Neutrophil (primary cell): ENCODE results near the gene ERG28.

ENCODE experiments used
- H3K27ac ChIP-seq: fragments of 200-600 bp; sonication (generic); 2 replicates; pipeline ENCODE4 v1.5.1; 2016; ENCODE audit warnings: mild to moderate bottlenecking, moderate library complexity
- H3K27me3 ChIP-seq: fragments of 200-600 bp; sonication (generic); 2 replicates; pipeline ENCODE4 v1.6.0; 2016; ENCODE audit warnings: mild to moderate bottlenecking
- H3K36me3 ChIP-seq: fragments of 200-600 bp; sonication (generic); 2 replicates; pipeline ENCODE4 v1.5.1; 2017
- H3K4me1 ChIP-seq, 2 experiments: fragments of 200-600 bp in 1 of 2; sonication (generic) in 1 of 2; 1 replicate in 1 of 2; 2 replicates in 1 of 2; pipeline versions ENCODE4 v1.5.1 to v1.6.1; 2013 to 2016; ENCODE audit warnings: low read depth in 1 of 2, low read length in 1 of 2, mild to moderate bottlenecking in 1 of 2, moderate library complexity in 1 of 2; ENCODE audit not compliant: control insufficient read depth in 1 of 2, insufficient read depth in 1 of 2
- H3K4me3 ChIP-seq, 2 experiments: fragments of 200-600 bp in 1 of 2; sonication (generic) in 1 of 2; 1 replicate in 1 of 2; 2 replicates in 1 of 2; pipeline ENCODE4 v1.5.1; 2013 to 2016; ENCODE audit warnings: low read depth in 1 of 2, low read length in 1 of 2, mild to moderate bottlenecking in 1 of 2, moderate library complexity in 1 of 2
- H3K9me3 ChIP-seq: fragments of 200-600 bp; sonication (generic); 2 replicates; pipeline ENCODE4 v1.5.1; 2016
- CTCF ChIP-seq: fragments of 200-600 bp; sonication (generic); IDR thresholded peaks from 2 replicates; pipeline ENCODE4 v1.5.1; 2016; ENCODE audit warnings: antibody characterized with exemption

ERG28 gene

GRCh38 chr14:75631453-75631831 is 29.2 kb downstream of the ERG28 start:
- H3K36me3 ChIP-seq, result no peaks in the 10 kb centered on the region
- H3K9me3 ChIP-seq, result no peaks in the 10 kb centered on the region
- no peaks in the 10 kb centered on the region for H3K27me3 ChIP-seq
- TF ChIP-seq CTCF, result no peak
- no peak overlapping the region for H3K4me3 ChIP-seq
- H3K27ac ChIP-seq, result no peak overlapping the region
- H3K4me1 ChIP-seq, result no peaks in the 10 kb centered on the region

- H3K27me3 ChIP-seq, result no peaks in the 10 kb centered on the region
- no peak overlapping the region for H3K27ac ChIP-seq
- no peaks in the 10 kb centered on the region for H3K9me3 ChIP-seq
- no peak for TF ChIP-seq CTCF
- no peak overlapping the region for H3K4me3 ChIP-seq
- H3K4me1 ChIP-seq, result no peaks in the 10 kb centered on the region
- H3K36me3 ChIP-seq, result no peaks in the 10 kb centered on the region
Measured at GRCh38 chr14:75630695-75631452, 29.8 kb downstream of the ERG28 start.

GRCh38 chr14:75628816-75629215 is 31.9 kb downstream of the ERG28 start:
- Histone ChIP-seq H3K4me1 (no peaks in the 10 kb centered on the region), H3K27me3 (no peaks in the 10 kb centered on the region), H3K27ac (no peak overlapping the region), H3K9me3 (no peaks in the 10 kb centered on the region), H3K36me3 (no peaks in the 10 kb centered on the region), H3K4me3 (no peak overlapping the region)
- no peak for TF ChIP-seq CTCF

GRCh38 chr14:75627406-75627805 is 33.3 kb downstream of the ERG28 start:
- H3K36me3 ChIP-seq, result no peaks in the 10 kb centered on the region
- H3K4me1 ChIP-seq, result no peaks in the 10 kb centered on the region
- no peak overlapping the region for H3K4me3 ChIP-seq
- H3K27ac ChIP-seq, result no peak overlapping the region
- no peaks in the 10 kb centered on the region for H3K9me3 ChIP-seq
- TF ChIP-seq CTCF, result no peak
- no peaks in the 10 kb centered on the region for H3K27me3 ChIP-seq

GRCh38 chr14:75626863-75627262 is 33.8 kb downstream of the ERG28 start:
- TF ChIP-seq CTCF, result no peak
- Histone ChIP-seq H3K27ac (no peak overlapping the region), H3K4me3 (no peak overlapping the region), H3K4me1 (no peaks in the 10 kb centered on the region), H3K9me3 (no peaks in the 10 kb centered on the region), H3K36me3 (no peaks in the 10 kb centered on the region), H3K27me3 (no peaks in the 10 kb centered on the region)
